Nephron progenitor cell (in vitro differentiated cells): ENCODE measurements around the gene RAB11FIP4.
A peak's percentile ranks its signal among the peaks of the same experiment; 100 is the strongest.

Source experiments
- DNase-seq: peaks from one replicate; pipeline ENCODE4 v3.0.0; 2021
- H3K27ac Mint-ChIP-seq: 2 replicates; pipeline ENCODE4 v1.8.0; 2021; ENCODE audit warnings: mild to moderate bottlenecking, moderate library complexity, mixed read lengths
- H3K27me3 Mint-ChIP-seq: 2 replicates; pipeline ENCODE4 v1.8.0; 2021; ENCODE audit warnings: mild to moderate bottlenecking, low read depth, mixed read lengths; ENCODE audit not compliant: poor library complexity
- H3K36me3 Mint-ChIP-seq: 2 replicates; pipeline ENCODE4 v1.8.0; 2021; ENCODE audit warnings: low read depth, mixed read lengths
- H3K4me1 Mint-ChIP-seq: 2 replicates; pipeline ENCODE4 v1.8.0; 2021; ENCODE audit warnings: mixed read lengths
- H3K4me3 Mint-ChIP-seq: 2 replicates; pipeline ENCODE4 v1.8.0; 2021; ENCODE audit warnings: mild to moderate bottlenecking, moderate library complexity, mixed read lengths
- H3K9me3 Mint-ChIP-seq: 2 replicates; pipeline ENCODE4 v1.8.0; 2021; ENCODE audit warnings: mild to moderate bottlenecking, moderate library complexity, mixed read lengths
- TF ChIP-seq, protein P1 (sequence below): fragments of 200-600 bp; sonication (generic); IDR thresholded peaks from 2 replicates; pipeline ENCODE4 v1.5.0; 2021; ENCODE audit warnings: antibody characterized with exemption

RAB11FIP4 gene

DNA sequence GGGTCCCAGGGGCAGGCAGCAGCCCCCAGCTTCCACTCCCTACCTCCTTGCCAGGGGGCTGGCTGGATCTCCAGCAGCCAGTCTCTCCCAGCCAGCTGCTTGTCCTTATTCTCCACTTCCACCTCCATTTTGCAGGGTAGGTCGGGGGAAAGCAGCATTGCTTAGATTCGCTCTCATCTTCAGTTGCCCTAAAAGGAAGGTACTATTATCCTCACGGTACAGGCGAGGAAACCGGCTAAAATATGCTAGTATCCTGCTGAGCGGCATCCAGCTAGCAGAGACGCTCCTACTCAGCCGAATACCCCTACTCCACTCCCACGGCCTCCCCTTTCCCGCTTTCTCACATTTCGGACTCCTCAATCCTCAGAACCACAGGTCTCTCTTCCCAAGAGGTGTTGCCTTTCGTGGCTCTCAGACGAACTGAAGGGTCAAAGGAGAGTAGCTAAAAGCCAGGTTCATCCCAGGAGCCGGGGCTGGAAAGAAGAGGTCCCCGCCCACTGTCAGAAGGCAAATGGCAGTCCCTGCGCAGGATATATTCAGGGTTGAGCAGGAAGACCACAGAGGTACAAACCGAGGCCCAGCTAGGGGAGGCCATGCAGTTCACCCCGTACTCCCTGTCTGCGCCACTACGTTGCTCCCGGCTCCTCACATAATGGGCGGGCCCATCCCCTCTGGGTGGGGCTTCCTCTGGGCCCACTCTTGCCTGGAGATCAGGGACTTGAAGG is 1.7 kb upstream of the RAB11FIP4 start:
- H3K27me3 Mint-ChIP-seq, result peaks cover 65% of the 10 kb centered on the region
- H3K9me3 Mint-ChIP-seq, result no peaks in the 10 kb centered on the region

DNA sequence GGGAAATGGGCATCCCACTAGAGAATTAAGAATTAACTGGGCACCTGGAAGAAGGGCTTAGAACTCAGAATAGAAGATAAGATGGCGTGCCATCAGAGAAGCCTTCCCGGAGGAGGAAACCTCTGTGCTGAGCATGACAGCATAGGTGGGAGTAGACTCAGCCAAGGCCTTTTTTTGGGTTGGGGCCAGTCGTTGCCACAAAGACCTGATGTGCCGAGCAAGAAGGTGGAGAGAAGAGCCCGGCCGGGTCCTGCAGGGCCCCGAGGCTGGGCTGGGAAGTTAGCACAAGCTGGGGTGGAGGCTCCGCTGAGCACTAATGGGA is 1.1 kb upstream of the RAB11FIP4 start:
- H3K4me1 Mint-ChIP-seq, result peaks cover 20% of the 10 kb centered on the region
- peaks cover 66% of the 10 kb centered on the region for H3K27me3 Mint-ChIP-seq
- TF ChIP-seq, protein P1, sequence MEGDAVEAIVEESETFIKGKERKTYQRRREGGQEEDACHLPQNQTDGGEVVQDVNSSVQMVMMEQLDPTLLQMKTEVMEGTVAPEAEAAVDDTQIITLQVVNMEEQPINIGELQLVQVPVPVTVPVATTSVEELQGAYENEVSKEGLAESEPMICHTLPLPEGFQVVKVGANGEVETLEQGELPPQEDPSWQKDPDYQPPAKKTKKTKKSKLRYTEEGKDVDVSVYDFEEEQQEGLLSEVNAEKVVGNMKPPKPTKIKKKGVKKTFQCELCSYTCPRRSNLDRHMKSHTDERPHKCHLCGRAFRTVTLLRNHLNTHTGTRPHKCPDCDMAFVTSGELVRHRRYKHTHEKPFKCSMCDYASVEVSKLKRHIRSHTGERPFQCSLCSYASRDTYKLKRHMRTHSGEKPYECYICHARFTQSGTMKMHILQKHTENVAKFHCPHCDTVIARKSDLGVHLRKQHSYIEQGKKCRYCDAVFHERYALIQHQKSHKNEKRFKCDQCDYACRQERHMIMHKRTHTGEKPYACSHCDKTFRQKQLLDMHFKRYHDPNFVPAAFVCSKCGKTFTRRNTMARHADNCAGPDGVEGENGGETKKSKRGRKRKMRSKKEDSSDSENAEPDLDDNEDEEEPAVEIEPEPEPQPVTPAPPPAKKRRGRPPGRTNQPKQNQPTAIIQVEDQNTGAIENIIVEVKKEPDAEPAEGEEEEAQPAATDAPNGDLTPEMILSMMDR, result no peak
- no peak for DNase-seq
- no peaks in the 10 kb centered on the region for H3K36me3 Mint-ChIP-seq
- peak overlapping the region; percentile 74 for H3K4me3 Mint-ChIP-seq
- no peak overlapping the region for H3K27ac Mint-ChIP-seq
- no peaks in the 10 kb centered on the region for H3K9me3 Mint-ChIP-seq

More for the DNA sequence above, 1.7 kb upstream of the RAB11FIP4 start:
- peak overlapping the region; percentile 74 for H3K4me3 Mint-ChIP-seq
- TF ChIP-seq, protein P1, result peak; percentile 1
- peaks cover 20% of the 10 kb centered on the region for H3K4me1 Mint-ChIP-seq
- no peak overlapping the region for H3K27ac Mint-ChIP-seq
- no peaks in the 10 kb centered on the region for H3K36me3 Mint-ChIP-seq
- no peak for DNase-seq

DNA sequence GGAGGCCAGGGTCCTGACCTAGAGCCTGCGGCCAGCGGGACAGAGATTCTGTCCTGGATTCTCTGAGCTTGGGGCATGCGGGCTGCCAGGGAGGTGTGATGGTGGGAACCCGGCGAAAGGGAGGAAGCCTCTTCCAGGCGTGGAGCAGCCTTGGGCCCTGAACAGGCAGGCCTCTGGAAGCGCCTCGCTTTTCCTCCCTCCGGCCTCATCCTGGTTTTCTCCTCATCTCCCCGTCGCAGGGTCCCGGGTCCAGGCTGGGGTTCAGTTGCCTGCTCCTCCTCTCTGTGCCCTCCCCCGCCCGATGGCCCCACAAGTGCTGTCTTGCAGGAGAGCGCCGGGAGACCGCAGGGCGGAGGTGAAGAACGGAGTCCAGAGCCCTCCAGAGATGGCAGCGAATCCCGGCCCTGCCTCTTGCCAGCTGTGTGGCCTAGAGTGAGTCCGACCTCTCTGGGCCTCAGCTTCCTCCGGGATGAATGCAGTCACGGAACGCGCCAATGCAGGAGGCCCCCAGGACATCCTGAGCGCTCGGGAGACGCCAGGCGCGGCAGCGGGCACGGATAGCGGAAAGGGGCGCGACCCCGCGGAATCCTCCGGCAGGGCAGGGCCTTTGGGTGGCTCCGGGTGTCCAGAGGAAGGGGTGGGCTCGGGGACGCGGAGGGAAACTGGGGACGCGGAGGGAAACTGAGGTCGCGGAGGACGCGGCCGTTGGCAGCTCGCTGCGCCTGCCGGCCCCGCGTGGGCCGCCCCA is 553 bp upstream of the RAB11FIP4 start:
- H3K9me3 Mint-ChIP-seq, result no peaks in the 10 kb centered on the region
- peaks cover 70% of the 10 kb centered on the region for H3K27me3 Mint-ChIP-seq
- no peak overlapping the region for H3K27ac Mint-ChIP-seq
- no peaks in the 10 kb centered on the region for H3K36me3 Mint-ChIP-seq
- H3K4me1 Mint-ChIP-seq, result peaks cover 20% of the 10 kb centered on the region
- no peak for DNase-seq
- TF ChIP-seq, protein P1, result no peak
- peak overlapping the region; percentile 74 for H3K4me3 Mint-ChIP-seq

DNA sequence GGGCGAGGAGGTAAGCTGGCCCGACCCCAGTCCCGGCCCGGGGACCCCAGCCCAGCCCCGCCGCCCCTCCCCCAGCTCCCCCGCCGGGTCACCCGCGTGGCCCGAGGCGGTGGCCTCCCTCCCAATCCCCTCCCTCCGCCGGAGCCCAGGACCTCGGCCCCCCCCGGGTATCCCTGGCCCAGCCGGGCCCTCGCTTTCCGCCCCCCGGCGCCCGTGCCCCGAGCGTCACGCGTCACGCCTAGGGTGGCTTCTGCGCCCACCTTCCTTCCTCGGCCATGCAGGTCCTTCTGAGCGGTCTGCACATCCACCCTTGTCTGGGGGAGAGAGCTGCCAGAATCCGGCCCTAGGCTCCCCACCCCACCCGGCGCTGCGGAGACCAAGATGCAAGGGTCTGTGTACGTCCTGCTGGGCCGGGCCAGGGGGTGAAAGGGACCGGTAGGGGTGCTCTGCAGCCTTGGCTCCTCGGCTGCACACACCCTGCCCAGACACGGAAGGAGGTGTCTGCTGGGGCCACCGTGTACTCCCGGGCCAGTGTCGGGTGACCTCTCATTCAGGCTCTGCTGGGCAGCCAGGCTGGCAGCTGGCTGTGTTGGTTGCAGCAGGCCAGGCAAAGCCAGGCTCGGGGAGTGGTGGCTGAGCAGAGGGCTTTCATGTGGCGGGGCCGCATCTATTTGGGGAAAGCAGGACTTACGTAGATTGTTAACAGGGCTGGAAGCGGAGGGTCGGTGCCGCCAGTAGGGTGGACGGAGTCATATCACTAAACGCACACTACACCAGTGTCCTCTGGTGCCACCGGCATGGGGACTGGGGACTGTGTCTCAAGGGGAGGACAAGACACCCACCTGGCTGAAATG is 754 bp downstream of the RAB11FIP4 start:
- H3K9me3 Mint-ChIP-seq, result no peaks in the 10 kb centered on the region
- H3K27me3 Mint-ChIP-seq, result peaks cover 76% of the 10 kb centered on the region
- H3K4me3 Mint-ChIP-seq, result peak overlapping the region; percentile 74
- H3K4me1 Mint-ChIP-seq, result peaks cover 20% of the 10 kb centered on the region
- DNase-seq, result no peak
- no peak overlapping the region for H3K27ac Mint-ChIP-seq
- H3K36me3 Mint-ChIP-seq, result no peaks in the 10 kb centered on the region
- TF ChIP-seq, protein P1, result no peak

DNA sequence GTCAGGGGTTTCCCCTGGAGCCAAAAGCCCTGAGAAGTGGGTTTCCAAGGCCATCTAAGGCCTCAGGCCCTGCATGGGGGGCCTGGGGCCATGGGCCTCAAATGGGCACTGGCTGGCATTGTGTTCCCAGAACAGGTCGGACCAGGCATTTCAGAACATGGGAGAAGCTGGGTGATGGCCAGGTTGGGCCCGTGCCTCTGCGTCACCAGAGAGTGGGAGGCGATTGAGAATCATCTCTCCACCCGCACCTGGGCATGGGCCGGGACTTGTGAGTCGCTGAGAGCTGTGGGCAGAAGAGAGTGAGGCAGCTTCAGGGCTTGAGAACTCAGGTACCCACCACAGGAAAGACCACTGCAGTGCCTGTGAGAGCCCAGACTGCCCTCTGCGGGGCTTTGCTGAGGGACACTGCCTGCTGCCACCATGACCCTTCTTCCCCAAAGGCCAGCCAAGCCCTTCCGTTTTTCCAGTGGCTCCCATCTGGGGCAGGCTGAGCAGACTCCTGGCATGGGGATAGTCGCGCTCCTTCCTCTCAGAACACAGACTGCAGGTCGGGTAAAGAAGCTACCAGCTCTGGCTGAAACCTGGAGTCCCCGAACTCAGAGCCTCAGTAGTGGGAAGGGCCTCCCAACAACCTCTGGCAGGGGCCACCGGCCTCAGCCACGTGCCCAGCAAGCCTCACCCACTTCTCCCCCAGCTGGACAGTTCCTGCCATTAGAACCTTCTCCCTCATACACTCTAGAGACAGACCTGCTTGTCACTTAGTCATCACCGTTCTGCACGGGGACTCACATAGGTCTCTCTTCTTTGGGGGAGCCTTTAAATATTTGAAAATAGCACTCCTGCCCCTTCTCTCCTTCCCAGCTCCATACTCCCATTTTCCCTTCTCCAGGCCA is 1.6 kb downstream of the RAB11FIP4 start:
- Mint-ChIP-seq H3K4me3 (peak overlapping the region; percentile 74), H3K9me3 (no peaks in the 10 kb centered on the region), H3K27ac (no peak overlapping the region), H3K36me3 (no peaks in the 10 kb centered on the region), H3K27me3 (peaks cover 77% of the 10 kb centered on the region), H3K4me1 (peaks cover 20% of the 10 kb centered on the region)
- TF ChIP-seq, protein P1, result no peak
- DNase-seq, result no peak
